Cortex of kidney (tissue), 1 donor: ENCODE results near the gene ZC3HAV1L.
"Not testable (repeated sequence)": the region's sequence is repeated elsewhere in the genome, so short reads cannot be mapped to it uniquely, and the experiment has no call there.

Experiments
- DNase-seq: peaks from one replicate; lab custom pipeline; 2025; lab: John Stamatoyannopoulos, UW

The ZC3HAV1L gene

GRCh38 chr7:139035586-139036353, at the start of gene ZC3HAV1L:
TSS of gene ZC3HAV1L (minus strand) at chr7:139036042. CDS start at chr7:139036017, 25 bp downstream.
- no peak for DNase-seq

DNA sequence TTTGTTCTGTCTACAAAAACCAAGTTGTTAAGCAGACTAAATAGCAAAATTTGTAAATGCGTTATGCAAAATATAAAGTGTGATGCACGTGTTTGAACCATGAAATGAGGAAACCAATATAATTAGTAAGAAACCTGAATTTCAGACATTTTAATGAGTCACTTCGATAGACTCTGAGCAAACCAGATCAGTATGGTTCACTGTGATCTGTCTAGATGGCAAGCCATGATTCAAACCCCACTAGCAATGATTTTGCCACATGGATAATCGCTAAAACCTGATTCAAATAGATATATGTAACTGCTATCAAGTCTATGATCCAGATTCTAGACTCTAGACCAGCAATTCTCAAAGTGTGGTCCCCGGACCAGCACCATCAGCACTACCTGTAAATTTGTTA, 48.9 kb upstream of the ZC3HAV1L start:
- no peak for DNase-seq

GRCh38 chr7:139081584-139081983, 45.7 kb upstream of the ZC3HAV1L start:
- DNase-seq = no peak

- no peak for DNase-seq
These were observed 45.1 kb upstream of the ZC3HAV1L start for GRCh38 chr7:139080905-139081304.

- DNase-seq = no peak
These were observed 44.0 kb upstream of the ZC3HAV1L start for GRCh38 chr7:139079861-139080260.

GRCh38 chr7:139078911-139079310, 43.1 kb upstream of the ZC3HAV1L start:
- DNase-seq = no peak

DNA sequence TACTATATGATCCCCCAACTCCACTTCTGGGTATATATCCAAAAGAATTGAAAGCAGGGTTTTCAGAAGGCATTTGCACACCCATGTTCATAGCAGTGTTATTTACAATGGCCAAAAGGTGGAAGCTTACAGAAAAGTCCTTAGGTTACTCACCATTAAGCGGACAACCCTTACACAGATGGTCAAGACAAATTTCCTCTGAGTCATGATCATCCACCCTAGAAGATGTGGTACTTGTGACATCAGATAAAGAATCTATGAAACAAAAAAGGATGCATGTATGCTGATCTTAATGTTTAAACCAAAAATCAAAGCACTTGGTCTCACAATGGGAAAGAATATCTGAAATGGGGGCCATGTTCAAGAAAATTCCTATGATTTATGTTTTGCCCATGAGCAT, 42.6 kb upstream of the ZC3HAV1L start:
- no peak for DNase-seq

DNA sequence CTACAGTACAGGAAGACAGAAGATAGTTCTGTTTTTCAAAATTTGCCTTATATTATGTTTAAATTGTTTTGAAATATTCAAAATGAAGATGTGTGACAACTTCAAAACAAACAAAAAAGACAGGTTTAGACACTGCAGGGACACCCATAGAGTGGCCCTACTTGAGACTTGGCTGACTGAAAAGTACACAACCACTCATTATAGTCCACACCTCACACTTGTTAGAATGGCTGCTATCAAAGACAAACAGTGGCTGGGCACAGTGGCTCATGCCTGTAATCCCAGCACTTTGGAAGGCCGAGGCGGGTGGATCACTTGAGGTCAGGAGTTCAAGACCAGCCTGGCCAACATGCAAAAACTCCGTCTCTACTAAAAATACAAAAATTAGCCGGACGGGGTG, 41.9 kb upstream of the ZC3HAV1L start:
- DNase-seq = not testable (repeated sequence)

- DNase-seq = no peak
These were observed 40.2 kb upstream of the ZC3HAV1L start for GRCh38 chr7:139075871-139076686.

DNA sequence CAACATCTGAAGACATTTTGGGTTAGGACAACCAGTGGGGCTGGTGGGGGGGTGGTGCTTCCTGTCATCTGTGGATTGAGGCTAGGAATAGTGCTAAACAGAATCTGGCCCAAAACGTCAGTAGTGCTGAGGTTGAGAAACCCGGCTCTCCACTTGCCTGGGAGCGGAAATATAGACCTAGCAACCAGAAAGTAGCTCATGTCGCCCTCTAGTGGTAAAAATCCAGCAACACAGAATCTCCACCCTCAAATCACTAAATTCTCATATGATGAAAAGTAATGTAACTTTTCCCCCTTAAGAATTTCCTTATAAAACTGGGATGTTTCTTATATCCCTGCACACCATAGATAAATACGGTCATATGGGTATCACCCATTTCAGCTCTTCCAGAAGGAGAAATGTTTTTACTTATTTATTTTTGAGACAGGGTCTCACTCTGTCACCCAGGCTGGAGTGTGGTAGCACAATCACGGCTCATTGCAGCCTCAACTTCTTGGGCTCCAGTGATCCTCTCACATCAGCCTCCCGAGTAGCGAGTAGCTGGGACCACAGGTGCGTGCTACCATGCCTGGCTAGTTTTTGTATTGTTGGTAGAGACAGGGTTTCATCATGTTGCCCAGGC, 39.3 kb upstream of the ZC3HAV1L start:
- no peak for DNase-seq

- no peak for DNase-seq
These were observed 37.0 kb upstream of the ZC3HAV1L start for GRCh38 chr7:139072796-139073195.

DNA sequence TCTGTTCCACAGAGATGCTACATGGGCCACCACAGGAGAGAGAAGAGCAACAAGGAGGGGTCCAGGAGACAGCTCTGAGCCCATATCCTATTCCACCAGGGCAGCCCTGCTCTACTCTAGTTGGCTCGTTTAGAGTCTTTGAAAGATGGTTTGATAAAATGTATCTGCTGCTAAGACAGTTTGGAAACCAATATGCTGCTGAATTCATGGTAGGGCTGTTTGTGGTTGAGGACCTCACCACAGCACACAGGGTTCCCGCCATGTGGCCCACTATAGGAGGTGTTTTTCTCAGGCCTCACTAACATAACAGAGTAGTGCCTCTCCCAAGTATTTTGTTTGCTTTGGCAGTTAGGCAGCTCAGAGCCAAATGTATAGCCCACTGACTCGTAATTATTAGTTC, 35.8 kb upstream of the ZC3HAV1L start:
- DNase-seq = no peak

- DNase-seq = no peak
These were observed 32.9 kb upstream of the ZC3HAV1L start for GRCh38 chr7:139068544-139069399.

- DNase-seq = no peak
These were observed 30.5 kb upstream of the ZC3HAV1L start for GRCh38 chr7:139066315-139066714.

- no peak for DNase-seq
These were observed 29.5 kb upstream of the ZC3HAV1L start for GRCh38 chr7:139065323-139065722.

GRCh38 chr7:139061416-139061815, 25.6 kb upstream of the ZC3HAV1L start:
- no peak for DNase-seq

DNA sequence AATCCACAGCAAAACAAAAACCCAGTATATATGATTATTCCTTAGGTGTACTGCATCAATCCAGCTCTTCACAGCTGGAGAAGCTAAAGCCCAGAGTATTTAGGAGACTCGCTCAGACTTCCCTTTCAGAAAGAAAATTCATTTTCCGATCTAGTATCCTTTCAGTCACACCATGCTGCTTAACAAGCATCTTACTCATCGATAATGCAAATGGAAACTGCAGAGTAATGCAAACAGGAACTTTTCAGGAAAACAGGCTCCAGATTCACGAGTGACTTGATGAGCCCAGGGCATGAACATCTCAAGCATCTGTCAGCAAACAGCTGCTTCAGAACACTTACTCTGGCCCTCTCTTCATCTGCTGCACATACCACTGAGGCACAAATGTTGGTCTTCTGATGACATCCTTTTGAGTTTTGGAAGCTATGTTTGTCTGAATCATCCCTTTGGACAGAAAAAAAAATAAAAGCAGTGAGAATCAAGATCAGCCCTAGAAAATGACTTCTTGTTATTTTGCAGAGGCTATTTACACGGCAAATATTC, 24.9 kb upstream of the ZC3HAV1L start:
- DNase-seq = no peak

GRCh38 chr7:139059905-139060304, 24.1 kb upstream of the ZC3HAV1L start:
- DNase-seq = no peak

DNA sequence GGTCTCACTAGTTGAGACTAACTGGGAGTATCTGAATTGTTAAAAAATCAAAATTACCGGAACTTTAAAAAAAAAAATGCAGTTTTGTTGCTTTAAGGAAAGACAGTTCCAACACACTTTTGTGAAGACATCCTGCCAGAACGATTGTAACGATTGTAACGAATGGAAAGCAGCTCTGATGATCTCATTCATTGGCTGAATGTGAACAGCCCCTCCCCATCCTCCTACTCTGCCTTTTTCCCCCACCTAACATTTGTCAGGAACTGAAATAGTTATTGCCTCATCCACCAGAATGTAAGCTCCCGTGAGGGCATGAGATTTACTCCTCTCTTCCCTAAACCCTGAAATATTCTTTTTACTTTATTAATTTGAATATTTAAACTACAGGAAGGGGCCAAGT, 23.1 kb upstream of the ZC3HAV1L start:
- DNase-seq = no peak

DNA sequence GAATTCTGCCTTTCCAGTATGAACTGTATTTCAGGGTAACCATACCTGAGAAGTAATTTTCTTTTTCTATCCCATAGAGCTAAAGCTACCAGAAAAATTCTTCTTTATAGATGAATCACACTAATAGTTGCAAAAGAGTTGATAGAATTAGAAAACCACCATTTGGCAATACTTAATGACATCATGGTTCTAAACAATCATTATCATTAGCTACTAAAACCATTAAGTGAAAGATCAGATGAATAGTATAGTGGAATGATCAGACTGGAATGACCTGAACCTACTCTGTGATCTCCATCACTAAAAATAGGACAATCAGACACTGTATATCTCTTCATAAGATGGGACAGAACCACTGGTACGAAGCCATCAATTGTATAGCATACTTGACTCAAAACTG, 19.8 kb upstream of the ZC3HAV1L start:
- DNase-seq = no peak

DNA sequence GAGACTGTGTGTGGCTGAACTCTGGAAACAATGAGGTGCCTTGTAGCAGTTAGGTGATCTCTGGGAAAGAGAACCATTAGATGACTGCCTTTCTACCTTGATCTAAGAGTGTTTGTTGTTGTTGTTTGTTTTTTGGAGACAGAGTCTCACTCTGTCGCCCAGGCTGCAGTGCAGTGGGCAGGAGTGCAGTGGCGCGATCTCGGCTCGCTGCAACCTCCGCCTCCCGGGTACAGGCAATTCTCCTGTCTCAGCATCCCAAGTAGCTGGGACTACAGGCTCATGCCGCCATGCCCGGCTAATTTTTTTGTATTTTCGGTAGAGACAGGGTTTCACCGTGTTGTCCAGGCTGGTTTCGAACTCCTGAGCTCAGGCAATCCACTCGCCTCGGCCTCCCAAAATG, 18.8 kb upstream of the ZC3HAV1L start:
- not testable (repeated sequence) for DNase-seq

- DNase-seq = no peak
These were observed 18.3 kb upstream of the ZC3HAV1L start for GRCh38 chr7:139054101-139054500.
